ENCODE data around the gene TARDBP. TPM values are rescaled to one million over a fixed set of nuclear protein-coding genes. Genes with fewer than 3 reads are reported as not detected.
A peak's percentile ranks its signal among the peaks of the same experiment; 100 is the strongest.
"Not testable (repeated sequence)": the region's sequence is repeated elsewhere in the genome, so short reads cannot be mapped to it uniquely, and the experiment has no call there.

The TARDBP gene
- total RNA-seq, 2 experiments from 2014 or later, result 180 to 190 TPM

- ChIA-PET POLR2A (no interaction called here), CTCF (no interaction called here)
- Mint-ChIP-seq H3K27me3 (no peaks in the 10 kb centered on the region), H3K4me3 (no peak overlapping the region), H3K9me3 (ENCODE audit: low read depth) (no peaks in the 10 kb centered on the region), H3K36me3 (ENCODE audit: low read depth) (no peaks in the 10 kb centered on the region), H3K4me1 (no peaks in the 10 kb centered on the region), H3K27ac (no peak overlapping the region)
- intact Hi-C loops (cut with DNase I, micrococcal nuclease), result no loop called here
- DNase-seq, result no peak
- no peak for ATAC-seq
These were observed 31.8 kb downstream of the TARDBP start for GRCh38 chr1:11044086-11044848.

- intact Hi-C loops (cut with DNase I, micrococcal nuclease), result no loop called here
- no peak for ATAC-seq
- Mint-ChIP-seq H3K9me3 (ENCODE audit: low read depth) (no peaks in the 10 kb centered on the region), H3K27ac (no peak overlapping the region), H3K4me1 (no peaks in the 10 kb centered on the region), H3K36me3 (ENCODE audit: low read depth) (no peaks in the 10 kb centered on the region), H3K27me3 (no peaks in the 10 kb centered on the region), H3K4me3 (no peak overlapping the region)
- POLR2A ChIA-PET, result no interaction called here
- CTCF ChIA-PET, result interaction anchor here (0.6 to 1.5 kb wide), 2 partner anchors 7 to 15 kb away, joined by 3 to 4 read pairs; partner anchors contain the start of gene SRM
- no peak for DNase-seq
These were observed 32.5 kb downstream of the TARDBP start for GRCh38 chr1:11044849-11045427.

- intact Hi-C loops (cut with DNase I, micrococcal nuclease), result no loop called here
- DNase-seq (no peak), ATAC-seq (no peak)
- Mint-ChIP-seq H3K4me3 (no peak overlapping the region), H3K4me1 (no peaks in the 10 kb centered on the region), H3K27me3 (no peaks in the 10 kb centered on the region), H3K27ac (no peak overlapping the region), H3K36me3 (ENCODE audit: low read depth) (no peaks in the 10 kb centered on the region), H3K9me3 (ENCODE audit: low read depth) (no peaks in the 10 kb centered on the region)
- CTCF ChIA-PET, result interaction anchor here (0.6 to 1.5 kb wide), 3 partner anchors 8 to 14 kb away, joined by 3 to 4 read pairs (median 3); partner anchors contain the start of gene SRM
- POLR2A ChIA-PET, result no interaction called here
These were observed 33.2 kb downstream of the TARDBP start for GRCh38 chr1:11045428-11046269.

- no peaks in the 10 kb centered on the region for H3K9me3 Mint-ChIP-seq (ENCODE audit: low read depth)
- DNase-seq, result no peak
- no peaks in the 10 kb centered on the region for H3K36me3 Mint-ChIP-seq (ENCODE audit: low read depth)
- no peak for ATAC-seq
- no peaks in the 10 kb centered on the region for H3K4me1 Mint-ChIP-seq
- POLR2A ChIA-PET, result no interaction called here
- no peaks in the 10 kb centered on the region for H3K27me3 Mint-ChIP-seq
- no peak overlapping the region for H3K27ac Mint-ChIP-seq
- intact Hi-C loops (cut with DNase I, micrococcal nuclease), result no loop called here
- no peak overlapping the region for H3K4me3 Mint-ChIP-seq
- CTCF ChIA-PET, result interaction anchor here (0.9 to 1.5 kb wide), 2 partner anchors 9 to 10 kb away, joined by 3 to 4 read pairs; no protein-coding TSS in a partner anchor
These were observed 33.8 kb downstream of the TARDBP start for GRCh38 chr1:11046270-11046566.

GRCh38 chr1:11046625-11047365 is 34.3 kb downstream of the TARDBP start, which contains the start of gene MASP2:
TSS of gene MASP2 (minus strand) at chr1:11047239. CDS start at chr1:11047207, 32 bp downstream.
- CTCF ChIA-PET, result interaction anchor here (0.9 to 1.5 kb wide), 3 partner anchors 9 to 11 kb away, joined by 3 to 6 read pairs (median 4); no protein-coding TSS in a partner anchor
- intact Hi-C loops (cut with DNase I, micrococcal nuclease), result no loop called here
- Mint-ChIP-seq H3K27ac (no peak within 1 kb of the TSS), H3K36me3 (ENCODE audit: low read depth) (no peaks in the 10 kb centered on the region), H3K4me1 (no peaks in the 10 kb centered on the region), H3K4me3 (no peak within 1 kb of the TSS), H3K27me3 (no peaks in the 10 kb centered on the region), H3K9me3 (ENCODE audit: low read depth) (no peaks in the 10 kb centered on the region)
- POLR2A ChIA-PET, result no interaction called here
- DNase-seq (no peak), ATAC-seq (no peak)

GRCh38 chr1:11051121-11051520 is 38.7 kb downstream of the TARDBP start:
- H3K27ac Mint-ChIP-seq; H3K9me3 Mint-ChIP-seq (ENCODE audit: low read depth); intact Hi-C loops (cut with DNase I, micrococcal nuclease); H3K27me3 Mint-ChIP-seq; H3K4me3 Mint-ChIP-seq; ATAC-seq; DNase-seq; H3K4me1 Mint-ChIP-seq: not testable (repeated sequence)
- ChIA-PET CTCF (interaction anchor here (2.7 kb wide), 1 partner anchor 13 kb away, joined by 14 read pairs; no protein-coding TSS in a partner anchor), POLR2A (interaction anchor here (0.6 kb wide), 1 partner anchor 1862 kb away, joined by 4 read pairs; no protein-coding TSS in a partner anchor)
- H3K36me3 Mint-ChIP-seq (ENCODE audit: low read depth), result peaks cover 13% of the 10 kb centered on the region

- DNase-seq, result no peak
- no peaks in the 10 kb centered on the region for H3K27me3 Mint-ChIP-seq
- H3K9me3 Mint-ChIP-seq (ENCODE audit: low read depth), result no peaks in the 10 kb centered on the region
- no peak overlapping the region for H3K27ac Mint-ChIP-seq
- intact Hi-C loops (cut with DNase I, micrococcal nuclease), result no loop called here
- H3K4me3 Mint-ChIP-seq, result no peak overlapping the region
- H3K36me3 Mint-ChIP-seq (ENCODE audit: low read depth), result peaks cover 14% of the 10 kb centered on the region
- ChIA-PET POLR2A (interaction anchor here (0.6 kb wide), 2 partner anchors 28 to 1863 kb away, joined by 4 read pairs; no protein-coding TSS in a partner anchor), CTCF (interaction anchor here (0.7 to 2.7 kb wide), 4 partner anchors 9 to 668 kb away, joined by 3 to 14 read pairs (median 5); no protein-coding TSS in a partner anchor)
- ATAC-seq, result no peak
- H3K4me1 Mint-ChIP-seq, result no peaks in the 10 kb centered on the region
These were observed 39.5 kb downstream of the TARDBP start for GRCh38 chr1:11051781-11052511.

GRCh38 chr1:11052839-11053757 is 40.6 kb downstream of the TARDBP start:
- DNase-seq (no peak), ATAC-seq (peak; percentile 33)
- Mint-ChIP-seq H3K9me3 (ENCODE audit: low read depth) (no peaks in the 10 kb centered on the region), H3K27ac (no peak overlapping the region), H3K27me3 (no peaks in the 10 kb centered on the region), H3K4me3 (no peak overlapping the region), H3K4me1 (peaks cover 6% of the 10 kb centered on the region), H3K36me3 (ENCODE audit: low read depth) (peaks cover 24% of the 10 kb centered on the region)
- intact Hi-C loops (cut with DNase I, micrococcal nuclease), result no loop called here
- ChIA-PET CTCF (interaction anchor here (0.6 to 2.7 kb wide), 4 partner anchors 10 to 667 kb away, joined by 4 to 14 read pairs (median 5); no protein-coding TSS in a partner anchor), POLR2A (interaction anchor here (0.6 kb wide), 1 partner anchor 27 kb away, joined by 4 read pairs; no protein-coding TSS in a partner anchor)

- Mint-ChIP-seq H3K4me1 (peaks cover 13% of the 10 kb centered on the region), H3K36me3 (ENCODE audit: low read depth) (peaks cover 28% of the 10 kb centered on the region), H3K27ac (no peak overlapping the region), H3K9me3 (ENCODE audit: low read depth) (no peaks in the 10 kb centered on the region), H3K4me3 (no peak overlapping the region), H3K27me3 (no peaks in the 10 kb centered on the region)
- CTCF ChIA-PET, result interaction anchor here (1.3 kb wide), 1 partner anchor 16 kb away, joined by 3 read pairs; no protein-coding TSS in a partner anchor
- ATAC-seq, result peak; percentile 21
- intact Hi-C loops (cut with DNase I, micrococcal nuclease), result no loop called here
- peak; percentile 49 for DNase-seq
- POLR2A ChIA-PET, result no interaction called here
These were observed 41.3 kb downstream of the TARDBP start for GRCh38 chr1:11053758-11054137.

GRCh38 chr1:11054181-11054580 is 41.7 kb downstream of the TARDBP start:
- intact Hi-C loops (cut with DNase I, micrococcal nuclease), result no loop called here
- ATAC-seq, result no peak
- Mint-ChIP-seq H3K9me3 (ENCODE audit: low read depth) (no peaks in the 10 kb centered on the region), H3K27ac (no peak overlapping the region), H3K4me3 (no peak overlapping the region), H3K27me3 (no peaks in the 10 kb centered on the region), H3K4me1 (peaks cover 16% of the 10 kb centered on the region), H3K36me3 (ENCODE audit: low read depth) (peaks cover 32% of the 10 kb centered on the region)
- CTCF ChIA-PET, result interaction anchor here (1.3 kb wide), 1 partner anchor 16 kb away, joined by 3 read pairs; no protein-coding TSS in a partner anchor
- POLR2A ChIA-PET, result no interaction called here
- DNase-seq, result no peak

Data from activated CD4-positive, alpha-beta T cell treated with anti-CD3 and anti-CD28 coated beads for 36 hours (primary cell).